MCF 10A (cell line): ENCODE data around the gene ULBP2. TPM values are rescaled to one million over a fixed set of nuclear protein-coding genes. Genes with fewer than 3 reads are reported as not detected.

Experiments used
- BruUV-seq: library from RNA; stranded (reverse); fragments of 400-500 nt; replicated peaks from 2 replicates; lab custom pipeline; 2021; lab: Mats Ljungman, UMichigan
- CTCF ChIA-PET: fragments of 300-600 bp; sonication (Branson Sonifier 250); formaldehyde crosslinking; extraction: SDS; loops from one replicate; lab custom pipeline; 2021; ENCODE audit warnings: antibody characterized with exemption, inconsistent platforms; lab: Yijun Ruan, JAX
- POLR2A ChIA-PET: fragments of 300-600, 350-650 bp; sonication (Branson Sonifier 250); formaldehyde crosslinking; extraction: SDS; loops from one replicate; lab custom pipeline; 2020; ENCODE audit warnings: antibody characterized with exemption, inconsistent platforms; lab: Yijun Ruan, JAX
- DNase-seq: peaks from one replicate; pipeline ENCODE4 v3.0.0-alpha.2; 2018; ENCODE audit not compliant: unreplicated experiment
- H3K27ac Mint-ChIP-seq: one replicate; pipeline ENCODE4 v1.8.0; 2022; ENCODE audit warnings: mild to moderate bottlenecking, low read depth, mixed read lengths; ENCODE audit not compliant: unreplicated experiment
- H3K27me3 Mint-ChIP-seq: one replicate; pipeline ENCODE4 v1.8.0; 2022; ENCODE audit warnings: mixed read lengths; ENCODE audit not compliant: insufficient read depth, unreplicated experiment
- H3K36me3 Mint-ChIP-seq: one replicate; pipeline ENCODE4 v1.8.0; 2022; ENCODE audit warnings: mild to moderate bottlenecking, moderate library complexity, mixed read lengths; ENCODE audit not compliant: insufficient read depth, unreplicated experiment
- H3K4me1 Mint-ChIP-seq: one replicate; pipeline ENCODE4 v1.8.0; 2022; ENCODE audit warnings: mixed read lengths; ENCODE audit not compliant: insufficient read depth, unreplicated experiment
- H3K4me3 Mint-ChIP-seq: one replicate; pipeline ENCODE4 v1.8.0; 2022; ENCODE audit warnings: mild to moderate bottlenecking, moderate library complexity, mixed read lengths; ENCODE audit not compliant: unreplicated experiment
- H3K9me3 Mint-ChIP-seq: one replicate; pipeline ENCODE4 v1.8.0; 2022; ENCODE audit warnings: mixed read lengths; ENCODE audit not compliant: unreplicated experiment
- CTCF ChIP-seq: fragments of 200-600 bp; IDR thresholded peaks from one replicate; pipeline ENCODE4 v1.8.0; 2022; ENCODE audit warnings: antibody characterized with exemption, mild to moderate bottlenecking; ENCODE audit not compliant: unreplicated experiment
- intact Hi-C: fragments of 100-400 bp; cut with micrococcal nuclease; formaldehyde crosslinking; loops from 2 replicates; pipeline ENCODE4 v1.14.1; 2022
- total RNA-seq: library from RNA; stranded (reverse); gene quantifications from 2 replicates; pipeline ENCODE4 v1.2.3, GENCODE V29; 2022

Gene ULBP2
- total RNA-seq, 1 experiment from 2014 or later: 3.1 TPM

GRCh38 chr6:149904661-149905370, 37.0 kb upstream of the ULBP2 start:
- no peak for TF ChIP-seq CTCF
- intact Hi-C loops: no loop called here
- H3K9me3 Mint-ChIP-seq: peaks cover 12% of the 10 kb centered on the region
- no peaks in the 10 kb centered on the region for H3K27me3 Mint-ChIP-seq
- ChIA-PET POLR2A (interaction anchor here (0.7 to 1.9 kb wide), 4 partner anchors 14 to 35 kb away, joined by 3 to 7 read pairs (median 4); no protein-coding TSS in a partner anchor), CTCF (interaction anchor here (0.7 to 1.2 kb wide), 5 partner anchors 12 to 376 kb away, joined by 3 to 5 read pairs (median 3); no protein-coding TSS in a partner anchor)
- DNase-seq: no peak
- peaks cover 1% of the 10 kb centered on the region for H3K36me3 Mint-ChIP-seq
- H3K4me1 Mint-ChIP-seq: peaks cover 11% of the 10 kb centered on the region
- no peak overlapping the region for H3K4me3 Mint-ChIP-seq
- H3K27ac Mint-ChIP-seq: no peak overlapping the region
- no TSS peak for BruUV-seq

- no peak for TF ChIP-seq CTCF
- intact Hi-C loops: no loop called here
- H3K9me3 Mint-ChIP-seq: peaks cover 12% of the 10 kb centered on the region
- H3K4me3 Mint-ChIP-seq: no peak overlapping the region
- H3K36me3 Mint-ChIP-seq: peaks cover 6% of the 10 kb centered on the region
- CTCF ChIA-PET: interaction anchor here (0.7 to 1.6 kb wide), 6 partner anchors 11 to 375 kb away, joined by 3 to 5 read pairs (median 4); no protein-coding TSS in a partner anchor
- H3K4me1 Mint-ChIP-seq: peaks cover 5% of the 10 kb centered on the region
- H3K27ac Mint-ChIP-seq: no peak overlapping the region
- DNase-seq: no peak
- BruUV-seq: no TSS peak
- POLR2A ChIA-PET: interaction anchor here (1.1 to 1.9 kb wide), 3 partner anchors 15 to 70 kb away, joined by 3 to 7 read pairs (median 4); no protein-coding TSS in a partner anchor
- H3K27me3 Mint-ChIP-seq: no peaks in the 10 kb centered on the region
These were observed 36.4 kb upstream of the ULBP2 start for GRCh38 chr6:149905371-149905910.

- no peak overlapping the region for H3K27ac Mint-ChIP-seq
- no TSS peak for BruUV-seq
- CTCF ChIA-PET: interaction anchor here (0.7 to 1.6 kb wide), 4 partner anchors 18 to 375 kb away, joined by 3 to 5 read pairs (median 4); no protein-coding TSS in a partner anchor
- TF ChIP-seq CTCF: no peak
- H3K36me3 Mint-ChIP-seq: peaks cover 6% of the 10 kb centered on the region
- no peak for DNase-seq
- POLR2A ChIA-PET: interaction anchor here (1.1 to 1.9 kb wide), 2 partner anchors 19 to 71 kb away, joined by 3 to 7 read pairs; no protein-coding TSS in a partner anchor
- no peaks in the 10 kb centered on the region for H3K4me1 Mint-ChIP-seq
- peaks cover 12% of the 10 kb centered on the region for H3K9me3 Mint-ChIP-seq
- no peaks in the 10 kb centered on the region for H3K27me3 Mint-ChIP-seq
- H3K4me3 Mint-ChIP-seq: no peak overlapping the region
- intact Hi-C loops: no loop called here
These were observed 35.9 kb upstream of the ULBP2 start for GRCh38 chr6:149905911-149906371.

- DNase-seq: no peak
- H3K9me3 Mint-ChIP-seq: peaks cover 12% of the 10 kb centered on the region
- TF ChIP-seq CTCF: no peak
- no TSS peak for BruUV-seq
- H3K4me3 Mint-ChIP-seq: no peak overlapping the region
- CTCF ChIA-PET: interaction anchor here (0.6 to 1.6 kb wide), 3 partner anchors 19 to 73 kb away, joined by 3 to 5 read pairs (median 3); no protein-coding TSS in a partner anchor
- POLR2A ChIA-PET: interaction anchor here (0.8 to 1.9 kb wide), 3 partner anchors 19 to 71 kb away, joined by 3 to 7 read pairs (median 3); no protein-coding TSS in a partner anchor
- no peak overlapping the region for H3K27ac Mint-ChIP-seq
- intact Hi-C loops: no loop called here
- H3K27me3 Mint-ChIP-seq: no peaks in the 10 kb centered on the region
- no peaks in the 10 kb centered on the region for H3K4me1 Mint-ChIP-seq
- H3K36me3 Mint-ChIP-seq: peaks cover 6% of the 10 kb centered on the region
These were observed 35.4 kb upstream of the ULBP2 start for GRCh38 chr6:149906405-149906804.
